K562 (cell line): ENCODE data around the gene HSFX3. TPM values are rescaled to one million over a fixed set of nuclear protein-coding genes. Genes with fewer than 3 reads are reported as not detected.
"Not testable (repeated sequence)": the region's sequence is repeated elsewhere in the genome, so short reads cannot be mapped to it uniquely, and the experiment has no call there.

Source experiments
- ATAC-seq: fragments of 200-7000 bp; cut with Tn5 transposase; 3 replicates; pipeline ENCODE4 v1.9.1; 2020; ENCODE audit warnings: moderate library complexity
- BruUV-seq: library from RNA; stranded (reverse); fragments of 400-500 nt; replicated peaks from 2 replicates; lab custom pipeline; 2021; lab: Mats Ljungman, UMichigan
- CTCF ChIA-PET: fragments of 300-600 bp; formaldehyde crosslinking; extraction: SDS; loops from one replicate; lab custom pipeline; 2021; ENCODE audit warnings: low intra/inter-chr PET ratio; lab: Yijun Ruan, JAX
- POLR2A ChIA-PET: fragments of 300-600, 350-650 bp; sonication (Branson Sonifier 250); formaldehyde crosslinking; extraction: SDS; loops from one replicate; lab custom pipeline; 2021; ENCODE audit warnings: antibody characterized with exemption, inconsistent platforms; lab: Yijun Ruan, JAX
- DNase-seq, 4 experiments: peaks; one replicate each; pipeline versions ENCODE4 v3.0.0 to v3.0.0-alpha.2; 2011 to 2018; ENCODE audit warnings: low spot score in 3 of 4, mixed read lengths in 3 of 4; ENCODE audit errors: extremely low read depth in 1 of 4
- FAIRE-seq: peaks from 2 replicates; lab custom pipeline; 2011; peaks lifted over from hg19 to GRCh38; lab: Jason Lieb, UNC
- H2AFZ ChIP-seq: 2 replicates; pipeline ENCODE4 v1.6.0; 2011; ENCODE audit warnings: low read depth, low read length, control low read depth, inconsistent platforms
- H3K27ac ChIP-seq: fragments of 200-600 bp; 3 replicates; pipeline ENCODE4 v1.8.0; 2011; ENCODE audit warnings: low read depth, mild to moderate bottlenecking, control low read depth, inconsistent platforms, low read length, moderate library complexity, mixed read lengths; ENCODE audit errors: extremely low read depth
- H3K27me3 ChIP-seq, 2 experiments: fragments of 300-600 bp in 1 of 2; 2 replicates in 1 of 2; 3 replicates in 1 of 2; pipeline versions ENCODE4 v1.6.0 to v1.8.0; 2011; ENCODE audit warnings: inconsistent platforms in 2 of 2, low read length in 2 of 2, mild to moderate bottlenecking in 1 of 2, mixed read lengths in 1 of 2, moderate library complexity in 1 of 2; ENCODE audit not compliant: control insufficient read depth in 2 of 2, insufficient read depth in 2 of 2
- H3K36me3 ChIP-seq: fragments of 300-600 bp; 3 replicates; pipeline ENCODE4 v1.8.0; 2011; ENCODE audit warnings: mild to moderate bottlenecking, low read length, inconsistent platforms; ENCODE audit not compliant: control insufficient read depth, insufficient read depth
- H3K4me1 ChIP-seq, 2 experiments: fragments of 200-600 bp in 1 of 2; replicated peaks in 1 of 2; 2 replicates in 1 of 2; 3 replicates in 1 of 2; pipeline versions ENCODE4 v1.5.1 to v1.8.0; 2011; ENCODE audit warnings: inconsistent platforms in 2 of 2, low read length in 2 of 2, mild to moderate bottlenecking in 1 of 2, mixed read lengths in 1 of 2, moderate library complexity in 1 of 2; ENCODE audit not compliant: control insufficient read depth in 2 of 2, insufficient read depth in 2 of 2
- H3K4me2 ChIP-seq: 2 replicates; pipeline ENCODE4 v1.6.1; 2011; ENCODE audit warnings: low read length, control low read depth, inconsistent platforms, mixed read lengths; ENCODE audit not compliant: insufficient read depth
- H3K4me3 ChIP-seq: fragments of 200-600 bp; sonication (generic), shearing (Covaris generic); 2 replicates; pipeline ENCODE4 v1.5.1; 2016; ENCODE audit warnings: control low read depth, inconsistent platforms
- H3K79me2 ChIP-seq: fragments of 200-600 bp; 3 replicates; pipeline ENCODE4 v1.8.0; 2011; ENCODE audit warnings: low read length, inconsistent platforms; ENCODE audit not compliant: control insufficient read depth, insufficient read depth
- H3K9ac ChIP-seq, 2 experiments: 2 replicates each; pipeline versions ENCODE4 v1.6.0 to v1.6.1; 2011; ENCODE audit warnings: low read depth in 2 of 2, low read length in 2 of 2, control low read depth in 1 of 2, inconsistent platforms in 1 of 2, mild to moderate bottlenecking in 1 of 2, mixed read lengths in 1 of 2; ENCODE audit not compliant: insufficient read depth in 1 of 2
- H3K9me1 ChIP-seq: one replicate; pipeline ENCODE4 v1.6.0; 2011; ENCODE audit warnings: inconsistent platforms, mild to moderate bottlenecking, low read length, moderate library complexity; ENCODE audit not compliant: control insufficient read depth, insufficient read depth
- H3K9me3 ChIP-seq: replicated peaks from 2 replicates; pipeline ENCODE4 v1.5.1; 2011; ENCODE audit warnings: low read depth, low read length, inconsistent platforms; ENCODE audit not compliant: control insufficient read depth, insufficient read depth
- H4K20me1 ChIP-seq: replicated peaks from 2 replicates; pipeline ENCODE4 v1.6.1; 2011; ENCODE audit warnings: low read length, inconsistent platforms, mixed read lengths; ENCODE audit not compliant: control insufficient read depth, insufficient read depth
- FOSL1 ChIP-seq: fragments of 200-800 bp; sonication (Bioruptor generic); conservative IDR thresholded peaks from 2 replicates; pipeline ENCODE4 v1.6.1; 2016; ENCODE audit warnings: missing genetic modification characterization, missing compliant biosample characterization
- JUND ChIP-seq, 2 experiments: IDR thresholded peaks; 2 replicates in 1 of 2; 3 replicates in 1 of 2; pipeline ENCODE4 v1.6.1; 2011; ENCODE audit warnings: borderline replicate concordance in 2 of 2, low read depth in 2 of 2, low read length in 2 of 2, improper control_type of control experiment in 1 of 2, missing biosample characterization in 1 of 2, missing genetic modification characterization in 1 of 2, missing genetic modification reagents in 1 of 2
- PHF20 ChIP-seq: fragments of 450-650 bp; IDR thresholded peaks from 2 replicates; pipeline ENCODE4 v1.6.1; 2018; ENCODE audit not compliant: partially characterized antibody
- POLR2AphosphoS2 ChIP-seq: IDR thresholded peaks from 2 replicates; pipeline ENCODE4 v1.6.1; 2012; ENCODE audit warnings: low read length, improper control_type of control experiment
- PTRF ChIP-seq: fragments of 450-650 bp; IDR thresholded peaks from 2 replicates; pipeline ENCODE4 v1.6.1; 2016; ENCODE audit warnings: mild to moderate bottlenecking, missing genetic modification characterization, missing compliant biosample characterization
- WHSC1 ChIP-seq: IDR thresholded peaks from one replicate; pipeline ENCODE4 v1.6.1; 2012; ENCODE audit warnings: low read length, control low read depth, inconsistent platforms
- ZNF134 ChIP-seq: fragments of 250-450 bp; sonication (Bioruptor Pico); conservative IDR thresholded peaks from 2 replicates; pipeline ENCODE4 v1.4.0; 2020
- WGBS: fragments of 100-300 bp; shearing (Covaris generic); methylation state at CpG from one replicate; pipeline ENCODE4 v1.1.6; 2016; ENCODE audit warnings: low coverage, mixed read lengths; ENCODE audit not compliant: insufficient coverage; ENCODE audit errors: missing lambda C conversion rate; 5-methylcytosine and 5-hydroxymethylcytosine counted together
- in situ Hi-C: fragments of 300-500 bp; cut with MboI; formaldehyde crosslinking; loops from 4 replicates; pipeline ENCODE4 v1.15.0; 2018; ENCODE audit warnings: inconsistent platforms, mixed read lengths
- intact Hi-C: fragments of 100-400 bp; cut with micrococcal nuclease; formaldehyde crosslinking; loops from 2 replicates; pipeline ENCODE4 v1.14.2; 2022
- polyA plus RNA-seq, 8 experiments: library from polyadenylated mRNA; depleted of rRNA in 4 of 8; stranded (reverse) in 5 of 8; unstranded in 3 of 8; fragments of >200 nt; fragmentation: Nextera tagmentation in 2 of 8; fragmentation: Illumina TruSeq in 1 of 8; extraction: Ambion mirVana in 2 of 8; extraction: Trizol in 1 of 8; gene quantifications; 2 replicates each; pipeline versions ENCODE4 v1.2.1 to v1.2.3, GENCODE V29; 2011 to 2014; ENCODE audit warnings: inconsistent platforms in 1 of 8, missing spikeins in 1 of 8
- total RNA-seq, 7 experiments: library from RNA; depleted of rRNA in 6 of 7; stranded (reverse); fragments of >200 nt in 6 of 7; fragmentation: Illumina TruSeq in 2 of 7; extraction: Trizol in 2 of 7; gene quantifications; 2 replicates each; pipeline versions ENCODE4 v1.2.1 to v1.2.3, GENCODE V29; 2011 to 2021; ENCODE audit warnings: low replicate concordance in 1 of 7
- TF ChIP-seq, protein P1 (sequence below), 3 experiments: IDR thresholded peaks in 2 of 3; conservative IDR thresholded peaks in 1 of 3; 2 replicates each; pipeline ENCODE4 v1.5.1; 2011 to 2012; ENCODE audit warnings: low read length in 3 of 3, mild to moderate bottlenecking in 3 of 3, control low read depth in 2 of 3, improper control_type of control experiment in 1 of 3, inconsistent platforms in 1 of 3, low read depth in 1 of 3, mixed read lengths in 1 of 3, moderate library complexity in 1 of 3; ENCODE audit not compliant: insufficient read depth in 2 of 3

The HSFX3 gene
- total and polyA plus RNA-seq, 9 of the 15 experiments (the other 6 are each of a cell fraction or from before 2014, with no cell fraction given) = 0.08 to 0.10 TPM; not detected in 7

DNA sequence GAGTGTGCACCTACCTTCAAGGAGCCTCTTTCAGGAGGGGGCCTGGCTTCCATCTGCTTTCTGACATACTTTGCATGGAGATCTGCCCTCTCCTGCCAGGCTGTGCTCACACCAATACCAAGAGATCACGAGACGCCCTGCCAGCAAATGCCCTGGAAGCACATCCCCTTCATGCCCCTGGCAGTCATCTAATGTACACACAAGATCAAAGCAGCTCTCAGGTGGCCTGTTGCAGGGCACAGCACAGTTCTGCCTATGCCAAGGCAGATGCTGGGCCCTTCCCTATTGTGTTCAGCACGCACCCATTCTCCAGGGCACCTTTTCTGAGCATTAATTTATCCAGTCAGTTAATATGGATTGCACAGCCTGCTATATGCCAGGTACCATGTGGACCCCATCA lies 16.9 kb downstream of the HSFX3 start:
- H3K9ac ChIP-seq, H2AFZ ChIP-seq, H4K20me1 ChIP-seq, H3K36me3 ChIP-seq, H3K9me3 ChIP-seq, H3K27ac ChIP-seq, POLR2A ChIA-PET, BruUV-seq, FAIRE-seq, DNase-seq, intact Hi-C loops, H3K9me1 ChIP-seq, CTCF ChIA-PET, H3K27me3 ChIP-seq, H3K4me1 ChIP-seq, H3K4me2 ChIP-seq, H3K79me2 ChIP-seq, H3K4me3 ChIP-seq, ATAC-seq: not testable (repeated sequence)
- no CpG with 5 or more reads among the region's 3 CpGs for WGBS
- in situ Hi-C loops = loop anchor here (10.0 kb wide), 1 partner anchor 412 kb away; no protein-coding TSS in a partner anchor

DNA sequence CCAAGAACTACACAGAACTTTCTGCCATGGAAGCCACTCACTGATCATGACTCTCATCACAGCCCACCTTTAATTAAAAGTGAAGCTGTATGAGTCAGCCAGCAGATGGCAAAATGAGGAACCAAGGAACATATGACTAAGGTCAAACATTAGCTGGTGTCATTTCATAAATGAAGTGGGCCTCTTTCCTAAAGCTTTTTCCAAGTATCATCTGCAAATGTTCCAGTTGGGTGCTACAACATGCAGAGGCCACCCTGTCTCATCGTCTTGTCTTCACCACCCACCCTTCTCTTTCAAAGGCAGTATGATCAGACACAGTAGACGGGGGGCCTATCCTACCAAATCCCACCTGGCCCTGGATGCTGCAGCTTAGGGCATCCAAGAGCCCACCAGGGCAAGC lies 18.1 kb downstream of the HSFX3 start:
- BruUV-seq = no TSS peak
- ATAC-seq = no peak
- ChIA-PET POLR2A (no interaction called here), CTCF (no interaction called here)
- Histone ChIP-seq H3K4me3 (no peak overlapping the region), H3K79me2 (no peaks in the 10 kb centered on the region), H3K9me3 (no peaks in the 10 kb centered on the region), H2AFZ (no peak overlapping the region), H3K4me2 (no peak overlapping the region), H3K27me3 (no peaks in the 10 kb centered on the region), H3K27ac (no peak overlapping the region), H3K4me1 (no peaks in the 10 kb centered on the region; a peak in 2 of 5 replicates), H4K20me1 (no peaks in the 10 kb centered on the region), H3K9me1 (no peaks in the 10 kb centered on the region), H3K36me3 (no peaks in the 10 kb centered on the region), H3K9ac (no peak overlapping the region)
- no peak for FAIRE-seq
- WGBS = 43% methylated on average over 2 of the region's 2 CpGs
- in situ Hi-C loops (loop anchor here (10.0 kb wide), 1 partner anchor 413 kb away; no protein-coding TSS in a partner anchor), intact Hi-C loops (no loop called here)
- no peak for DNase-seq
- TF ChIP-seq JUND (IDR thresholded peaks at IDR 0.05; ENCODE audit: borderline replicate concordance, low read depth, low read length) = no peak
- TF ChIP-seq JUND (tag; IDR thresholded peaks at IDR 0.05; ENCODE audit: borderline replicate concordance, low read depth, low read length) = peak; percentile 41; the same call in 1 of the 3 replicates
- TF ChIP-seq POLR2AphosphoS2 = no peak
- TF ChIP-seq, protein P1, sequence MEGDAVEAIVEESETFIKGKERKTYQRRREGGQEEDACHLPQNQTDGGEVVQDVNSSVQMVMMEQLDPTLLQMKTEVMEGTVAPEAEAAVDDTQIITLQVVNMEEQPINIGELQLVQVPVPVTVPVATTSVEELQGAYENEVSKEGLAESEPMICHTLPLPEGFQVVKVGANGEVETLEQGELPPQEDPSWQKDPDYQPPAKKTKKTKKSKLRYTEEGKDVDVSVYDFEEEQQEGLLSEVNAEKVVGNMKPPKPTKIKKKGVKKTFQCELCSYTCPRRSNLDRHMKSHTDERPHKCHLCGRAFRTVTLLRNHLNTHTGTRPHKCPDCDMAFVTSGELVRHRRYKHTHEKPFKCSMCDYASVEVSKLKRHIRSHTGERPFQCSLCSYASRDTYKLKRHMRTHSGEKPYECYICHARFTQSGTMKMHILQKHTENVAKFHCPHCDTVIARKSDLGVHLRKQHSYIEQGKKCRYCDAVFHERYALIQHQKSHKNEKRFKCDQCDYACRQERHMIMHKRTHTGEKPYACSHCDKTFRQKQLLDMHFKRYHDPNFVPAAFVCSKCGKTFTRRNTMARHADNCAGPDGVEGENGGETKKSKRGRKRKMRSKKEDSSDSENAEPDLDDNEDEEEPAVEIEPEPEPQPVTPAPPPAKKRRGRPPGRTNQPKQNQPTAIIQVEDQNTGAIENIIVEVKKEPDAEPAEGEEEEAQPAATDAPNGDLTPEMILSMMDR (IDR thresholded peaks at IDR 0.05 in 2 of 3, conservative IDR thresholded peaks at IDR 0.05 in 1 of 3; ENCODE audit: insufficient read depth in 2 of 3, low read depth in 1 of 3, low read length in 3 of 3) = peak in 1 of 3 experiments; percentile 7; a peak in 1 of 6 replicates
- TF ChIP-seq WHSC1 = no peak
- no peak for TF ChIP-seq PTRF (tag)
- TF ChIP-seq ZNF134 = 0 out of 2 replicates have a peak, but pooled peaks have one; percentile 57
- TF ChIP-seq FOSL1 = peak; percentile 31; the same call in 1 of the 2 replicates
- no peak for TF ChIP-seq PHF20
